Rectal smooth muscle tissue (tissue), 1 donor: Measurements from ENCODE around the gene ZNF688.
"Not testable (repeated sequence)": the region's sequence is repeated elsewhere in the genome, so short reads cannot be mapped to it uniquely, and the experiment has no call there.

Source experiments
- H3K27ac ChIP-seq: one replicate; pipeline ENCODE4 v1.7.0; 2013; ENCODE audit warnings: low read depth, low read length, inconsistent platforms
- H3K27me3 ChIP-seq: one replicate; pipeline ENCODE4 v1.7.0; 2013; ENCODE audit warnings: low read length; ENCODE audit not compliant: control insufficient read depth, insufficient read depth
- H3K36me3 ChIP-seq: one replicate; pipeline ENCODE4 v1.7.0; 2013; ENCODE audit warnings: low read length; ENCODE audit not compliant: control insufficient read depth, insufficient read depth
- H3K4me1 ChIP-seq: one replicate; pipeline ENCODE4 v1.7.0; 2013; ENCODE audit warnings: low read length; ENCODE audit not compliant: control insufficient read depth, insufficient read depth
- H3K4me3 ChIP-seq: one replicate; pipeline ENCODE4 v1.7.0; 2013; ENCODE audit warnings: low read length
- H3K9ac ChIP-seq: one replicate; pipeline ENCODE4 v1.7.0; 2013; ENCODE audit warnings: low read length

Gene ZNF688

DNA sequence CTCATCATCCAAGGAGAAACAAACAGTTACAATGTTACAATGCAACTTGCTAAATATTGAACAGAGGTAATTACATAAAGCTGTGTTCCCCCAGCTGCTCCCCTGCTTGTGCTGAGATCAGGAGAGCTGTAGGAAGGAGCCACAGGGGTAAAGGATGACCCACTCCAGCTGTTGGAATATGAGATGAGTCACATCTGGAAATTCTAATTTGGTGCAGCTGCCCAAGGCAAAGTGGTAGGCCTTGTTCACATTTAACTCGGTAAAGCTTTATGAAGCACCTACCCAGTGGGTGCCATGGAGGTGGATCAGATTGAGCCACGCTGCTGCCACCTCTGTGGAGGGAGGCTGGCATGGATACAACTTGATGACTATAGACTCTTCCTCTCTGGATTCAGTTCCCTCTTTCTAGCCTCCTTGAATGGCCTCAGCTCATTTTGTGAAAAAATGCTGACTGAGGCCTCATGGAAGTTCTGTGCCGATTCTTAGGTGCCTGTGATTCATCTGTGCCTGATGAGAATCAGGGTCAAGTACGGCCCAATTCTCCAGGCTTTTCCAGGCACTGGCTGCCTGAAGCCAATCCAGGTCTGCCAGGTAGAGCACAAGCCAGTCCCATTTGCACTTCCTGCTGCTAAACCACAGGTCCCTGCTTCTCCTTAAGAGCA lies 31.2 kb upstream of the ZNF688 start:
- Histone ChIP-seq H3K4me1 (no peaks in the 10 kb centered on the region), H3K27me3 (no peaks in the 10 kb centered on the region), H3K36me3 (peaks cover 13% of the 10 kb centered on the region), H3K4me3 (no peak overlapping the region), H3K27ac (no peak overlapping the region), H3K9ac (no peak overlapping the region)

DNA sequence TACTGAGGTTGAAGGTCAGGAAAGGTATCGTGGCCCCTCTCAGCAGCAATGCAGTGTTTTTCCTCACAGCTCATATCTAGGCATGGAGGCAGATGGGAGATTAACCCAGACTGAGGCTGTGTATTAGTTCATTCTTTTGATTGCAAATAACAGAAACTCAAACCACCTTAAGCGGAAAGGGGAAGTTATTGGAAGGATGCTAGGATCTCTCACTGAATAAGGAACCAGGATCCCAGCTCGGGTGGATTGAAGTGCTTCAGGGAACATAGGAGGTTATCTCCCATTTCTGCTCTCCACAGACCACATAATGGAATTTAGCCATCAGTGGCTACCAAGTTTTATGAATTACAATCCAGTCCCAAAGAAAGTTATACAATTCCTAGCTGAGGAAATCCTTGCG lies 30.5 kb upstream of the ZNF688 start:
- Histone ChIP-seq H3K9ac (no peak overlapping the region), H3K4me1 (no peaks in the 10 kb centered on the region), H3K27ac (peak overlapping the region; percentile 19), H3K4me3 (no peak overlapping the region), H3K27me3 (no peaks in the 10 kb centered on the region), H3K36me3 (peaks cover 13% of the 10 kb centered on the region)

GRCh38 chr16:30600929-30601328 lies 29.4 kb upstream of the ZNF688 start:
- H3K4me3 ChIP-seq, result no peak overlapping the region

GRCh38 chr16:30600215-30600614 lies 28.7 kb upstream of the ZNF688 start:
- no peak overlapping the region for H3K9ac ChIP-seq
- no peak overlapping the region for H3K4me3 ChIP-seq
- peaks cover 12% of the 10 kb centered on the region for H3K36me3 ChIP-seq
- H3K27me3 ChIP-seq, result no peaks in the 10 kb centered on the region
- H3K4me1 ChIP-seq, result no peaks in the 10 kb centered on the region
- H3K27ac ChIP-seq, result no peak overlapping the region

More at GRCh38 chr16:30600929-30601328, 29.4 kb upstream of the ZNF688 start:
- Histone ChIP-seq H3K9ac (no peak overlapping the region), H3K36me3 (peaks cover 13% of the 10 kb centered on the region), H3K4me1 (no peaks in the 10 kb centered on the region), H3K27ac (no peak overlapping the region), H3K27me3 (no peaks in the 10 kb centered on the region)

- H3K27me3 ChIP-seq, result no peaks in the 10 kb centered on the region
- no peak overlapping the region for H3K27ac ChIP-seq
- H3K36me3 ChIP-seq, result no peaks in the 10 kb centered on the region
- no peaks in the 10 kb centered on the region for H3K4me1 ChIP-seq
- no peak overlapping the region for H3K4me3 ChIP-seq
- no peak overlapping the region for H3K9ac ChIP-seq
Measured at GRCh38 chr16:30592871-30593270, 21.4 kb upstream of the ZNF688 start.

DNA sequence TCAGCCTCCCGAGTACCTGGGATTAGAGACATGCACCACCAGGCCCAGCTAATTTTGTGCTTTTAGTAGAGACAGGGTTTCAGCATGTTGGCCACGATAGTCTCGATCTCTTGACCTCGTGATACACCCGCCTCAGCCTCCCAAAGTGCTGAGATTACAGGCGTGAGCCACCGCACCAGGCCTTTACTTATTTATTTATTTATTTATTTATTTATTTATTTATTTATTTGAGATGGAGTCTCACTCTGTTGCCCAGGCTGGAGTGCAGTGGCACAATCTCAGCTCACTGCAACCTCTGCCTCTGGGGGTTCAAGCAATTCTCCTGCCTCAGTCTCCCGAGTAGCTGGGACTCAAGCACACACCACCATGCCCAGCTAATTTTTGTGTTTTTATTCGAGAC lies 19.4 kb upstream of the ZNF688 start:
- H3K27ac ChIP-seq, result not testable (repeated sequence)

GRCh38 chr16:30589582-30589981 lies 18.1 kb upstream of the ZNF688 start:
- not testable (repeated sequence) for H3K27ac ChIP-seq, H3K4me1 ChIP-seq, H3K27me3 ChIP-seq, H3K9ac ChIP-seq, H3K36me3 ChIP-seq, H3K4me3 ChIP-seq

More for the DNA sequence above, 19.4 kb upstream of the ZNF688 start:
- not testable (repeated sequence) for H3K27me3 ChIP-seq, H3K4me1 ChIP-seq, H3K4me3 ChIP-seq, H3K36me3 ChIP-seq, H3K9ac ChIP-seq

DNA sequence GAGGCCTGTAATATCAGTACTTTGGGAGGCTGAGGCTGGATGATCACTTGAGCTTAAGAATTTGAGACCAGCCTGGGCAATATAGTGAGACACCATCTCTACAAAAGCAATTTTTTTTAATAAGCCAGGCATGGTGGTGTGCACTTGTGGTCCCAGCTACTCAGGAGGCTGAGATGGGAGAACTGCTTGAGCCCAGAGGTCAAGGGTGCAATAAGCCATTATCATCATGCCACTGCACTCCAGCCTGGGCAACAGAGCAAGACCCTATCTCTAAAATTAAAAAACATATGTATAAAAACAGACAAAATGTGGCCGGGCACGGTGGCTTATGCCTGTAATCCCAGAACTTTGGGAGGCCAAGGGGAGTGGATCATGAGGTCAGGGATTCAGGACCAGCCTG lies 17.1 kb upstream of the ZNF688 start:
- no peaks in the 10 kb centered on the region for H3K36me3 ChIP-seq
- no peaks in the 10 kb centered on the region for H3K27me3 ChIP-seq
- no peak overlapping the region for H3K27ac ChIP-seq
- no peak overlapping the region for H3K9ac ChIP-seq
- H3K4me1 ChIP-seq, result peaks cover 4% of the 10 kb centered on the region
- no peak overlapping the region for H3K4me3 ChIP-seq

GRCh38 chr16:30585400-30586191 lies 14.1 kb upstream of the ZNF688 start, which contains the start of gene ZNF785:
Gene ZNF785 (minus strand): TSS chr16:30585697. CDS start chr16:30585611, 86 bp downstream.
- H3K4me1 ChIP-seq, result peaks cover 4% of the 10 kb centered on the region
- peak within 1 kb of the TSS; percentile 84 for H3K27ac ChIP-seq
- peaks cover 4% of the 10 kb centered on the region for H3K36me3 ChIP-seq
- H3K4me3 ChIP-seq, result peak within 1 kb of the TSS; percentile 94
- H3K9ac ChIP-seq, result peak within 1 kb of the TSS; percentile 84
- H3K27me3 ChIP-seq, result no peaks in the 10 kb centered on the region

GRCh38 chr16:30585022-30585399 lies 13.5 kb upstream of the ZNF688 start:
- Histone ChIP-seq H3K27me3 (no peaks in the 10 kb centered on the region), H3K36me3 (peaks cover 4% of the 10 kb centered on the region), H3K4me1 (peaks cover 4% of the 10 kb centered on the region), H3K9ac (peak overlapping the region; percentile 46), H3K27ac (peak overlapping the region; percentile 84), H3K4me3 (peak overlapping the region; percentile 94)

DNA sequence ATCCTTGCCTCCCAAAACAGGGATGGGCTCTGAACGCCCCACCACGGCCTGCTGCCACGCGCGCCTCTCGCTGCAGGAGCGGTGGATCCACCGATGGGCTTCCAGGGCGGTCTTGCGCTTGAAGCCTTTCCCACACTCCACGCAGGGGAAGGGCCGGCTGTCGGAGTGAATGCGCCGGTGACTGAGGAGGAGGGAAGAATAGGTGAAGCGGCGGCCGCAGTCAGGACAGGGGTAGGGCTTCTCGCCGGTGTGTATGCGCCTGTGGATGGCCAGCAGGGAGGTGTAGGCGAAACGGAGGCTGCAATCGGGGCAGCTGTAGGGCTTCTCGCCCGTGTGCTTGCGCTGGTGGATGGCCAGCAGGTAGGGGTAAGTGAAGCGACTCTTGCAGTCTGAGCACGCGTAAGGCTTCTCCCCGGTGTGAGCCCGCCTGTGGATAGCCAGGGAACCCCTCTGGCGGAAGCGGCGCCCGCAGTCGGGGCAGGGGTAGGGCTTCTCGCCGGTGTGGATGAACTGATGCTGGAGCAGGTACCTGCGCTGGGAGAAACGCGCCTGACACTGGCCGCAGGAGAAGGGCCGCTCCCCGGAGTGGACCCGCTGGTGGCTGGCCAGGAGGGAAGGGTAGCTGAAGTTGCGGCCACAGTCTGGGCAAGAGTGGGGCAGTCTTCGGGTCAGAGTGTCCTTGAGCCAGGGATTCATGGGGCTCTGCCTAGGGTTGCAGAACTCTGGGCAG lies 11.3 kb upstream of the ZNF688 start:
- H3K27ac ChIP-seq, result no peak overlapping the region
- H3K4me1 ChIP-seq, result peaks cover 4% of the 10 kb centered on the region
- peaks cover 5% of the 10 kb centered on the region for H3K36me3 ChIP-seq
- H3K4me3 ChIP-seq, result no peak overlapping the region
- no peaks in the 10 kb centered on the region for H3K27me3 ChIP-seq
- H3K9ac ChIP-seq, result no peak overlapping the region

- Histone ChIP-seq H3K36me3 (peaks cover 5% of the 10 kb centered on the region), H3K4me3 (no peak overlapping the region), H3K27me3 (no peaks in the 10 kb centered on the region), H3K9ac (no peak overlapping the region), H3K4me1 (peaks cover 4% of the 10 kb centered on the region), H3K27ac (no peak overlapping the region)
Measured at GRCh38 chr16:30581457-30581856, 9.9 kb upstream of the ZNF688 start.
